ENCODE measurements around the gene DTL.
"Not testable (repeated sequence)": the region's sequence is repeated elsewhere in the genome, so short reads cannot be mapped to it uniquely, and the experiment has no call there.

The DTL gene

GRCh38 chr1:212020975-212021374 is 14.6 kb upstream of the DTL start:
- Histone ChIP-seq H3K9ac (ENCODE audit: low read length) (no peak overlapping the region), H3K36me3 (replicated peaks; ENCODE audit: low read depth, low read length) (peaks cover 39% of the 10 kb centered on the region), H3K9me3 (ENCODE audit: insufficient read depth, low read length) (peaks cover 11% of the 10 kb centered on the region; the same call in 1 of the 2 replicates), H3K27ac (ENCODE audit: low read length) (no peak overlapping the region), H3K4me1 (ENCODE audit: low read length) (no peaks in the 10 kb centered on the region), H2AFZ (ENCODE audit: low read depth, low read length) (no peak overlapping the region), H4K20me1 (ENCODE audit: insufficient read depth, low read length) (no peaks in the 10 kb centered on the region), H3K4me2 (ENCODE audit: low read length) (no peak overlapping the region), H3K79me2 (ENCODE audit: low read length) (peaks cover 43% of the 10 kb centered on the region), H3K4me3 (ENCODE audit: low read length) (no peak overlapping the region), H3K27me3 (ENCODE audit: low read depth, low read length) (no peaks in the 10 kb centered on the region)
- TF ChIP-seq CTCF (IDR thresholded peaks at IDR 0.05; ENCODE audit: low read depth, low read length) (no peak), EZH2phosphoT487 (IDR thresholded peaks at IDR 0.05; ENCODE audit: low read depth) (no peak)

- Histone ChIP-seq H3K4me2 (ENCODE audit: low read length) (no peak overlapping the region), H3K4me1 (ENCODE audit: low read length) (no peaks in the 10 kb centered on the region), H3K36me3 (replicated peaks; ENCODE audit: low read depth, low read length) (peaks cover 33% of the 10 kb centered on the region), H3K79me2 (ENCODE audit: low read length) (peaks cover 49% of the 10 kb centered on the region), H4K20me1 (ENCODE audit: insufficient read depth, low read length) (no peaks in the 10 kb centered on the region), H3K9ac (ENCODE audit: low read length) (no peak overlapping the region), H3K9me3 (ENCODE audit: insufficient read depth, low read length) (peaks cover 11% of the 10 kb centered on the region; the same call in 1 of the 2 replicates), H3K4me3 (ENCODE audit: low read length) (no peak overlapping the region), H3K27me3 (ENCODE audit: low read depth, low read length) (no peaks in the 10 kb centered on the region), H3K27ac (ENCODE audit: low read length) (no peak overlapping the region), H2AFZ (ENCODE audit: low read depth, low read length) (no peak overlapping the region)
- TF ChIP-seq CTCF (IDR thresholded peaks at IDR 0.05; ENCODE audit: low read depth, low read length), result no peak
- no peak for TF ChIP-seq EZH2phosphoT487 (IDR thresholded peaks at IDR 0.05; ENCODE audit: low read depth)
Observed at GRCh38 chr1:212021563-212021962, 14.0 kb upstream of the DTL start.

GRCh38 chr1:212022908-212023307 is 12.6 kb upstream of the DTL start:
- not testable (repeated sequence) for H3K4me3 ChIP-seq (ENCODE audit: low read length); H2AFZ ChIP-seq (ENCODE audit: low read depth, low read length); H3K9ac ChIP-seq (ENCODE audit: low read length); H3K27me3 ChIP-seq (ENCODE audit: low read depth, low read length); H3K4me1 ChIP-seq (ENCODE audit: low read length); H3K27ac ChIP-seq (ENCODE audit: low read length); H3K4me2 ChIP-seq (ENCODE audit: low read length); H4K20me1 ChIP-seq (ENCODE audit: insufficient read depth, low read length)
- peaks cover 11% of the 10 kb centered on the region; the same call in 1 of the 2 replicates for H3K9me3 ChIP-seq (ENCODE audit: insufficient read depth, low read length)
- H3K36me3 ChIP-seq (replicated peaks; ENCODE audit: low read depth, low read length), result peaks cover 26% of the 10 kb centered on the region
- peaks cover 62% of the 10 kb centered on the region for H3K79me2 ChIP-seq (ENCODE audit: low read length)

GRCh38 chr1:212024469-212025149 is 10.9 kb upstream of the DTL start:
- Histone ChIP-seq H3K27ac (ENCODE audit: low read length) (no peak overlapping the region), H3K27me3 (ENCODE audit: low read depth, low read length) (no peaks in the 10 kb centered on the region), H3K9ac (ENCODE audit: low read length) (no peak overlapping the region), H2AFZ (ENCODE audit: low read depth, low read length) (no peak overlapping the region), H3K4me3 (ENCODE audit: low read length) (no peak overlapping the region), H3K4me2 (ENCODE audit: low read length) (no peak overlapping the region), H3K4me1 (ENCODE audit: low read length) (no peaks in the 10 kb centered on the region), H3K79me2 (ENCODE audit: low read length) (peaks cover 79% of the 10 kb centered on the region), H3K36me3 (replicated peaks; ENCODE audit: low read depth, low read length) (peaks cover 29% of the 10 kb centered on the region), H4K20me1 (ENCODE audit: insufficient read depth, low read length) (peaks cover 21% of the 10 kb centered on the region), H3K9me3 (ENCODE audit: insufficient read depth, low read length) (peaks cover 11% of the 10 kb centered on the region; the same call in 1 of the 2 replicates)
- TF ChIP-seq CTCF (IDR thresholded peaks at IDR 0.05; ENCODE audit: low read depth, low read length), result no peak

GRCh38 chr1:212027727-212028126 is 7.8 kb upstream of the DTL start:
- not testable (repeated sequence) for H3K27ac ChIP-seq (ENCODE audit: low read length); H3K4me2 ChIP-seq (ENCODE audit: low read length); H3K9ac ChIP-seq (ENCODE audit: low read length); H3K4me3 ChIP-seq (ENCODE audit: low read length); H3K27me3 ChIP-seq (ENCODE audit: low read depth, low read length); H2AFZ ChIP-seq (ENCODE audit: low read depth, low read length)
- Histone ChIP-seq H3K9me3 (ENCODE audit: insufficient read depth, low read length) (peaks cover 11% of the 10 kb centered on the region; the same call in 1 of the 2 replicates), H3K36me3 (replicated peaks; ENCODE audit: low read depth, low read length) (peaks cover 27% of the 10 kb centered on the region), H4K20me1 (ENCODE audit: insufficient read depth, low read length) (peaks cover 45% of the 10 kb centered on the region), H3K79me2 (ENCODE audit: low read length) (peaks cover 99% of the 10 kb centered on the region), H3K4me1 (ENCODE audit: low read length) (peaks cover 19% of the 10 kb centered on the region)

Data from OCI-LY3 (cell line).